Activated naive CD4-positive, alpha-beta T cell treated with anti-CD3 and anti-CD28 coated beads, Interleukin-2, amount 50 U/mL, for 72 hours (primary cell): ENCODE data around the gene ABLIM1. TPM values are rescaled to one million over a fixed set of nuclear protein-coding genes. Genes with fewer than 3 reads are reported as not detected.

ENCODE experiments used
- ATAC-seq, 2 donors: fragments of 150-1000 bp; cut with Tn5 transposase; 2 replicates each; pipeline ENCODE4 v1.10.0; 2021; ENCODE audit warnings: mild to moderate bottlenecking in 2 of 2, moderate library complexity in 2 of 2
- DNase-seq, 2 donors: peaks; one replicate each; pipeline ENCODE4 v3.0.0; 2021 to 2022; ENCODE audit warnings: low spot score in 2 of 2
- H3K27ac Mint-ChIP-seq, 2 donors: one replicate each; pipeline ENCODE4 v1.8.0; 2022; ENCODE audit warnings: mild to moderate bottlenecking in 2 of 2, mixed read lengths in 2 of 2
- H3K36me3 Mint-ChIP-seq, 2 donors: one replicate each; pipeline ENCODE4 v1.8.0; 2022; ENCODE audit warnings: mixed read lengths in 2 of 2
- H3K9me3 Mint-ChIP-seq, 2 donors: one replicate each; pipeline ENCODE4 v1.8.0; 2022; ENCODE audit warnings: mixed read lengths in 2 of 2
- total RNA-seq, 2 donors: library from RNA; stranded (reverse); gene quantifications; one replicate each; pipeline ENCODE4 v1.2.3, GENCODE V29; 2022

ABLIM1 gene
- total RNA-seq, 2 donors from 2014 or later, result 155 to 190 TPM

DNA sequence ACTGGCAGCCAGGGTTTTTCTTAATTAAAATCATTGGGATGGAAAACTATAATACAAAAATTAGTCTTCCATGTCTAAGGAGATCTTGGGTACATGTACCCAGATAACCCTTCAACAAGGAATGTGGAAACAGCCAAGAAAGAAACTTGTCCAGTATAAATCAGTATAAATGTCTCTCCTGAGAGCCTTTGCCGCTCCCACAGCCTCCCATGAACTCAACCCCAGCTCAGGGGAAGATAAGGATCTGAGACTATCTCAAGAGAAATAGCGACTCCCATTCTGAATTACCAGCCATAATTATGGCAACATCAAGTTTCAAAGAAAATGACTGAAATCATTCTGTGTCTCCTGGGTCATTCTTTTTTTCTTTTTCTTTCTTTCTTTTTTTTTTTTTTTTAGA, 221.1 kb downstream of the ABLIM1 start:
- H3K36me3 Mint-ChIP-seq, result peaks cover 18 to 29% of the 10 kb centered on the region in 2 donors

DNA sequence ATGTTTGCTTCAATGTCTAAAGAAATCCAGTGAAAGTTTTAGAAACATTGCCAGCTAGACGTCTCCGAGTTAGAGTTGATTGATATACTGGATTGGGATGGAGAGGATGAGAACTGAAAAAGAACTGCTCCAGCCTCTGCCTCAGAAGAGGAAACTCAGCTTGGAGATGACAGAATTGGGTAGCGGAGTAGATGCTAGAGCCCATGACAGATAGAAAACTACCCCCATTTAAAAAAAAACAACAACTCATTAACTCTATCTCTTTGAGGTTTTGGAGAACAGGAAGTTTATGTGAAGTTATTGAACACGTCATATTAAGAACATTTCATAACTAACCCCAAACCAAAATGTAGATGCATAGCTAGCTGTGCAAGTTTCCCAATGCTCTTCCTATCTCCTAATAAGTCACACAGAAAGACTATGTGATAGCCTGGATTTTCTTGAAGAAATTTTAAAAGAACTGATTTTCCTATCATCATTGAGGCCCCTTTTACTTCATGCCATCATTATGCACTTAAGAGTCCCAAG, 225.4 kb downstream of the ABLIM1 start:
- peak overlapping the region in 1 of 2 donors; percentile 49 for H3K27ac Mint-ChIP-seq
- DNase-seq (no peak), ATAC-seq (no peak)
- H3K9me3 Mint-ChIP-seq, result no peaks in the 10 kb centered on the region
- H3K36me3 Mint-ChIP-seq, result peaks cover 7 to 19% of the 10 kb centered on the region in 2 donors

More for the DNA sequence above, 221.1 kb downstream of the ABLIM1 start:
- H3K27ac Mint-ChIP-seq, result no peak overlapping the region
- ATAC-seq, result no peak
- H3K9me3 Mint-ChIP-seq, result no peaks in the 10 kb centered on the region
- DNase-seq, result no peak

DNA sequence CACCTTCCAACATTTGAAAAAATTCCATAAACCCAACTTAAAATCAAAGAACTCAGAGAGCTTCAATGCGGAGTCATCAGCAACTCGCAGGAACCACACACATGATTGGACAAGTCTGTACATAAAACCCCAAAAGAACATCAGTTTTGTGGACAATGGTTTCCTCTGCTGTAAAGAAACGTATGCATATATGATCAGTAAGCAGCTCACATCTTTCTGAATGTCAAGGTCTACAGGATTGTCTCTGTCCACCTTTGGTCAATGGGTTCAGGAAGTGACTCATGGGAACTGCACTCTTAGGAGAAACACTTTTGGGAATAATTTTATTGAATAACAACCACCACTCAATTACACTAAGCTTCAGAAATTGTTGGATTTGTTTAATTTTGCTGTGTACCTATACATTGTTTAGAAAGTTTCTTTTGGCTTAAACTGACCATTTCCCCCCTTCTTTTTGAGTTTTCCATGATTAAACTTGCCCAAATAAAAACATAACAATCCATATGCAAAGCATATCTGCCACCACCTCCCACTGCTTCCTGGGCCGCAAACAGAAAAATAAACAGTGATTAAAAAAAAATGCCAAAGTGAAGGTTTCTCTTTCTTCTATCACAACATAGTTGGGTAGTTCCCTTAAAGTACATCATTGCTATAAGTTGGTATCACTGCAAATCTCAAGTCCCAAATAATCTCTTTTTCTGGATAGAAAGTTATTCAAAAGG, 226.5 kb downstream of the ABLIM1 start:
- DNase-seq, result no peak
- H3K9me3 Mint-ChIP-seq, result no peaks in the 10 kb centered on the region
- H3K36me3 Mint-ChIP-seq, result peaks cover 7 to 19% of the 10 kb centered on the region in 2 donors
- H3K27ac Mint-ChIP-seq, result peak overlapping the region; percentile 3 to 37
- no peak for ATAC-seq

DNA sequence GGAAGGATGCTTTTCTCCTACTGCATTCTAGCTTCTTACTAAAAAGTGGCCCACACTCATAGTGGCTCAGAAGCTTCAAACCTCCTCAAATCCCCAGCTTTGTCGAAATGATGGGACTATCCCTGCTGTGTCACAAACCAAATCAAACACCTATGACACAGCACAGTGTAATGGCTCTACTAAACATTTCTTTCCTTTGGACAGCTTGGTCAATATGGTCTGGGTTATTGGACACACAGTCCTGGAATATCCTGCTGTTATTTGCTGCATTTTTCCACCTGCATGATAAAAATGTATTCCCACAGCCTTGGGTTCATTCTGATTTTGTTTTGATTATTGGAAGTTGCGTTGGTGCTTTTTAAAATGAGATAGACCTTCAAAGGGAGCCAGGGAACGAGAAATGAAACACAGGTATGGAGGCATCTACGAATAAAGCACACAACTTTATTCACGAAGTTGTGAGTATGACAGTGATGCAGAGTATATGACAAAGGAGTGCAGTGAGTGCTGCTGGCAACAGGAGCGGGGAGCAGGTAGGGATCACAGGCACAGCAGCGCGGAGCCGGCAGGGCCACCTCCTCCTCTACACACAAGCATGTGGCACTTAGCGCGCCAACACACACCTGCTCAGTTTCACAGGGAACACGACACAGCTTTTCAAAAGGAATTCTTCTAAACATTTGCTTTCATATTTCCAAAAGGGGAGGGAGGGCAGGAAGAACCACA, 227.2 kb downstream of the ABLIM1 start:
- Mint-ChIP-seq H3K9me3 (no peaks in the 10 kb centered on the region), H3K36me3 (peaks cover under 1 to 19% of the 10 kb centered on the region in 2 donors), H3K27ac (peak overlapping the region in 1 of 2 donors; percentile 3)
- no peak for DNase-seq
- no peak for ATAC-seq

DNA sequence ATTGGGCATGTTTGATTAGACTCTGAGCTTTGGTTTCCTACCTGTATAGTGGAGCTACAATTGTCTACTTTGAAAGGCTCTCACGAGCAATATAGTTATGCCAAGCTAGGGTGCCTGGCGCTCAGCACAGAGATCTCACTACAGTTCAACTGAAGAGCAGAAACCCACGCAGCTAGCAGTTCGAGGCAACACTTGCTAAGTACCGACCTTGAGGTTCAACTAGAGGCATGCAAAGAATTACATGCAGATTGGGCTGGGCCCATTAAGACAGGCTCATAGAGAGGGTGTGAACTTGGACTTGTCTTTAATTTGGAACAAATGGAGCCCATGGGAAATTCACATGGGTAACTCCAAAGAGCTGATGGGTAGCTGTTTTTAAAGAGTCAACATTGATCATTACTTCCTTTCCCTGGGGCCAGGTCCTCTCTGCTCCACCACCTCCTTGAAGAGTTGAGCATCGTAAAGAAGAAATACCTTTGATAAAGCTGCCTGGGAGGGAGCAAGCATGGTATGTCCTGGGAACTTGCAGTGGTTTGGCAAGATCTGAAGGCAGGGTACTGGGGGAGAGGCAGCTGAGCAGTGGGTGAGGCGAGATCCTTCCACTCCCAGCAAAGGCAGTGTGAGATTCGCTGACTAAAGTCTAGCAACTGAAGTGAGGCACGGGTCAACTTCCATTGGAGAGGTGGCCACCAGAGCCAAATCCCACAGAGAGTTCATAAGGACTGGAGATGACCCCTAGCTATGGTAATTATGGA, 228.3 kb downstream of the ABLIM1 start:
- Mint-ChIP-seq H3K9me3 (no peaks in the 10 kb centered on the region), H3K27ac (peak overlapping the region; percentile 52 to 60), H3K36me3 (peaks cover 0 to 16% of the 10 kb centered on the region in 2 donors)
- ATAC-seq (no peak), DNase-seq (no peak)

DNA sequence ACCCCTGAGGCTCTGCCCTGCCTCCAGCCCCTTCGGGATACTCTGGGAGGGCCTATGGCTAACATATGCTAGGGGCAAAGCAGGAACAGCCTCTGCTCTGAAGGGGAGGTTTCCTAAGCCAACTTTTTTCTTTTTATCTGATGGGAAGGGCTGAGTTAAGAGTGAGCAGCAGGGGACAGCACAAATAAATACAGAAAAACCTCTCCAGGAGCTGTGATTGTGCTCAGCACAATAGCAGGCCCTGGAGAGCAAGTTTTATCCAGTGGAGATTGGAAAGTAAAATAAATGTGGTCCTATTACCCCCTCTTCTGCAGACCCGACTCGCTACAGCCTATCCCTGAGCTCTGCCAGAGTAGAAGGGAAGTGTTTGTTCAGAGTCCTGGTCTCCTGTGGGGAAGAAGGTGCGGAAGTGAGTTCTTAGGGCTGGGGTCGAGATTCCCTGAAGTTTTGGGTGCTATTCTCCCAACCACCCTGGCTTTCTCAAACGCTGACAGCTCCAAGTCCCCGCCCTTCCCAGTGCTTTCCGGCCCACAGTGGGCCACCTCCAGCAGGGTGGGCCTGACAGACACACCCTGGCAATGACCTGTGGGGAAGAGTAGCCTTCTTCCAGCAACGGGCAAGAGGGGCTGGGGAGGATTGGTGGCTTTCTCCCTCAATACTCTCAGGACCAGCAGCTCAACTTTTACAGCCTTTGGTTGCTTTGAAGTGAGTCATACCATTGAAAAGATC, 230.8 kb downstream of the ABLIM1 start:
- H3K36me3 Mint-ChIP-seq, result peaks cover 0 to 14% of the 10 kb centered on the region in 2 donors
- H3K9me3 Mint-ChIP-seq, result no peaks in the 10 kb centered on the region
- ATAC-seq, result peak in 1 of 2 donors; percentile 25
- H3K27ac Mint-ChIP-seq, result no peak overlapping the region
- DNase-seq, result no peak

- Mint-ChIP-seq H3K36me3 (peaks cover 0 to 14% of the 10 kb centered on the region in 2 donors), H3K9me3 (no peaks in the 10 kb centered on the region), H3K27ac (no peak overlapping the region)
- ATAC-seq, result no peak
- DNase-seq, result no peak
Measured at GRCh38 chr10:114426476-114426875, 231.6 kb downstream of the ABLIM1 start.

- ATAC-seq, result no peak
- no peaks in the 10 kb centered on the region for H3K9me3 Mint-ChIP-seq
- no peak overlapping the region for H3K27ac Mint-ChIP-seq
Measured at GRCh38 chr10:114420811-114421485, 237.1 kb downstream of the ABLIM1 start.

DNA sequence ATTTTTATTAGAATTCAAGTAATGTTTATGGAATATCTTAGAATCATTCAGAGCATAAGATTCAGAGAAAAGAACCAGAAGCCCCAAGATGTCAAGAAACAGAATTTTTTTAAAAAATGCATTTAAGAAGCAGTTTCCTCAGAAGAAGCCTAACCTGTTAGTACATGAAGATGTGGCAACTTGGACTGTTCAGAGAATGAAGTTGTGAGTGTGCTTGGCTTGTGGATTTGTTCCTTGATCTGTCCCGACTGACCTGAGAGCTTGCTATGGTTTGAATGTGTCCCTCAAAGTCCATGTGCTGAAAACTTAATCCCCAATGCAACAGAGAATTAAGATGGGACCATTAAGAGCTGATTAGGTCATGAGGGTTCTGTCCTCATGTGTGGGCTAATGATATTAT, 240.0 kb downstream of the ABLIM1 start:
- ATAC-seq, result no peak
- DNase-seq, result no peak
- Mint-ChIP-seq H3K9me3 (no peaks in the 10 kb centered on the region), H3K27ac (no peak overlapping the region), H3K36me3 (no peaks in the 10 kb centered on the region)

More at GRCh38 chr10:114420811-114421485, 237.1 kb downstream of the ABLIM1 start:
- no peaks in the 10 kb centered on the region for H3K36me3 Mint-ChIP-seq
- DNase-seq, result no peak

DNA sequence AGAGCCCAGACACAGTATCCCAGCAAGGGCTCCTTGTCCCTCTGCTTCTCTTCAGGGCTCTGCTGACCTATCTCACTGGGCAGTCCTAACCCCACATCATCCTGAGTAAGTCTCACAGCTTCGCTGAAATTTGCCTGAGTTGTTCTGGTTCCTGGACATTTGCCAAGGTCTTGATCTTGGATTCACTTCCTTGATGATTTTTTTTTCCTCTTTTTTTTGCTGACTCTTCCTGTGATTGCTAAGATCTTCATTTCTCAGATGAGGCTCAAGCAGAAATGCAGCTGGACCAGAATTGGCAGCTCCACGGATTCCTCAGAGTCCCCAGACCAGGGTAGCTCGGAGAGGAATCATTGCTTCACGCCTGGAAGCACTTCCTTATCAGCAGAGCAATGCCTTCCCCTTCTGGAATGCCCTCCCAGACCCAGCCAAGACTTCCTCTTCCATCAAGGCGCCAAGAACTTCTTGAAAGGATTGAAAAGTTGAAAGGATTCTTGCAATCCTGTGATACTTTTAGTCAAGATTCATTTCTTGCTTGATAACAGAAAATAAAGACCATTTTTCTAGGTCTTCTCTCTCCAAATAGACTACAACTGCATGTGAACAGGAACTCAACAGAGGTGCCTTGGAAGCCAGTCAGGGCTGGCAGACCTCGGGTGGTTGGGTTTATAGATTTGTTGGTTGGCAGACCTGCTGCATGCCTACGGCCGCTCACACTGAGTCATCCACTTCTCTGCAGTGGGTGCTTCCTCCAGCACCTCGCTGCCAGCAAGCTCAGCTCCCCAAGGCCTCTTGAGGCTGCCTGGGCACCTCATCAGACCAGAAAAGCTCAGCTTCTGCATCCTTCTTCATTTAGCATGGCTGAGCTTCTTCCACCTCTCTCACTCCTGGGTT, 244.9 kb downstream of the ABLIM1 start:
- ATAC-seq, result no peak
- no peak for DNase-seq
- Mint-ChIP-seq H3K9me3 (no peaks in the 10 kb centered on the region), H3K27ac (no peak overlapping the region), H3K36me3 (no peaks in the 10 kb centered on the region)

DNA sequence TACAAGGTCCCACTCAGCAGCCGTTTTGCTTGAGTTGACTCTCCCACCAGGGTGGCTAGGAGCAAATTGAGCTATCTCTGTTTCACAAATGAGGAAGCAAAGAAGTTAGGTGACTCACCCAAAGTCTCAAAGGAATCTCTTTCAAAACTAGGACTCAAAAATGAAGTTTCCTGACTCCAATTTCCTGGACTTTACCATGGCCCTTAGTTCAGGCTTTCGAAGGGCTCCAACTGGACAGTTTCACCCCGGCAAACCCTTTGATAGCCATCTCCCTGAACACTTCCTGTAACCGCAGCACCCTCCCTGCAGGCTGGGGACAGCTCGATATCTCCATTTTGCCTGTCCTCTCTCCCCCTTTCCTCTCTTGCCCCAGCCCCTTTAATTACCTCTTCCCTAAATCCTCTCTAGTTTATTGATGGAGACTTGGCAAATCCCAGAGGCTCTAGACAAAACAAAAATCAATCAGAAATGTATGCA, 249.1 kb downstream of the ABLIM1 start:
- DNase-seq, result no peak
- Mint-ChIP-seq H3K27ac (no peak overlapping the region), H3K9me3 (peaks cover 4 to 5% of the 10 kb centered on the region in 2 donors), H3K36me3 (peaks cover 0 to 4% of the 10 kb centered on the region in 2 donors)
- no peak for ATAC-seq

DNA sequence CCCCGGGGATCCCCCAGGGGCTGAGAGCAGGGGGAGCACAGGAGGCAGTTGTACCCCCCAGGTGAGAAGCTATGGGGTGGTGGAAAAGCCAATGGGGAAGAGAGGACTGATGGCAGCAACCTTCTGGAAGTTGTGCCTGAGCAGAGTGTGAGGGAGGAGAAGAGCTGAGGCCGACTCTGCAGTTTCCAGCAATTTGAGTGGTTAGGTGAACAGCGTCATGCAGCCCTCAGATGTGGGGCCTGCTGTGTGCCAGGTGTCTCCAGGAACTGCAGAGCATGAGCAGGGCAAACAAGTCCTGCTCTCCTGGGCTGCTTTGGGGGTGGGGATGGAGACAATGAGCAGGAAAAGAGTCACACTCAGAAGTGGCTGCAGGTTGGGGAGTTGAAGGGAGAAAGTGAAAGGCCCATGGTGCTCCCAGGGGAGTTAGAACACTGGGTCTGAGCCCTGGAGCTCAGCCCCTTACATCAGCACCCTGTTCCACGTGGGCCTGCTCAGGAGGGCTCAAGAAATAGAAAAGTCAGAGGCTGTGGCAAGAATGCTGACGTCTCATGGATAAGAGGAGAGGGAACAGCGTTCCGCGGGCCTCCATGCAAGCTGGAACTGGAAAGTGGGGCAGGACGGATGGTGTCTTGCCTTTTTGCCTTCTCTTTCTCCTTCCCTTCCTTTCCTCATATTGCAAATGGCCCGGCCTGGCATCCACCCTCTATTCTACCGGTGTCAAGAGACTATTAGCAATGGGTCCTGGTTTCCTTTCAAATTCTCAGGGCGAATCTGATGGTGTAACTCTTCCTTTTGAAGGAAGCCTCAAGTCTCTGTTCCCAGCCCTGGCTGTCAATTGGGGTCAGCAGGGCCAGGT, 249.7 kb downstream of the ABLIM1 start:
- DNase-seq (no peak), ATAC-seq (no peak)
- H3K36me3 Mint-ChIP-seq, result peaks cover 0 to 4% of the 10 kb centered on the region in 2 donors
- H3K9me3 Mint-ChIP-seq, result peaks cover 4 to 5% of the 10 kb centered on the region in 2 donors
- H3K27ac Mint-ChIP-seq, result no peak overlapping the region

DNA sequence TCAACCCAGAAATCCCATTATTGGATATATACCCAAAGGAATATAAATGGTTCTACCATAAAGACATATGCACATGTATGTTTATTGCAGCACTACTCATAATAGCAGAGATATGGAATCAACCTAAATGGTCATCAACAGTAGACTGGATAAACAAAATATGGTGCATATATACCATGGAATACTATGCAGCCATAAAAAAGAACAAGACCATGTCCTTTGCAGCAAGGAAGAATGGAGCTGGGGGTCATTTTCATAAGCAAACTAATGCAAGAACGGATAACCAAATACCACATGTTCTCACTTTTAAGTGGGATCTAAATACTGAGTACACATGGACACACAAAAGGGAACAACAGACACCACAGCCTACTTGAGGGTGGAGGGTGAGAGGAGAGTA, 251.6 kb downstream of the ABLIM1 start:
- no peak overlapping the region for H3K27ac Mint-ChIP-seq
- H3K36me3 Mint-ChIP-seq, result peaks cover 0 to 4% of the 10 kb centered on the region in 2 donors
- no peak for DNase-seq
- H3K9me3 Mint-ChIP-seq, result peaks cover 4 to 5% of the 10 kb centered on the region in 2 donors
- no peak for ATAC-seq

- H3K9me3 Mint-ChIP-seq, result peaks cover 4 to 5% of the 10 kb centered on the region in 2 donors
- ATAC-seq (no peak), DNase-seq (no peak)
- H3K36me3 Mint-ChIP-seq, result peaks cover 0 to 4% of the 10 kb centered on the region in 2 donors
- H3K27ac Mint-ChIP-seq, result no peak overlapping the region
Measured at GRCh38 chr10:114405011-114405350, 253.1 kb downstream of the ABLIM1 start.
